Spleen (tissue), 11 donors: ENCODE results near the gene NUDT1. TPM values are rescaled to one million over a fixed set of nuclear protein-coding genes. Genes with fewer than 3 reads are reported as not detected.
A peak's percentile ranks its signal among the peaks of the same experiment; 100 is the strongest.

Experiments
- DNase-seq: peaks from one replicate; pipeline ENCODE4 v3.0.0-alpha.2; 2020
- H3K27ac ChIP-seq, 8 donors: fragments of 200-600 bp; sonication (generic) in 7 of 8; 1 replicate in 4 of 8; 2 replicates in 4 of 8; pipeline versions ENCODE4 v1.5.0 to v1.8.0; 2016 to 2021; ENCODE audit warnings: inconsistent platforms in 4 of 8, mild to moderate bottlenecking in 4 of 8, moderate library complexity in 1 of 8
- H3K27me3 ChIP-seq, 7 donors: fragments of 200-600 bp; sonication (generic) in 6 of 7; replicated peaks in 1 of 7; 1 replicate in 4 of 7; 2 replicates in 3 of 7; pipeline versions ENCODE4 v1.5.0 to v1.8.0; 2016 to 2021; ENCODE audit warnings: inconsistent platforms in 3 of 7, mild to moderate bottlenecking in 1 of 7
- H3K36me3 ChIP-seq, 6 donors: fragments of 200-600 bp; sonication (generic) in 5 of 6; 1 replicate in 4 of 6; 2 replicates in 2 of 6; pipeline versions ENCODE4 v1.5.0 to v1.8.0; 2016 to 2021; ENCODE audit warnings: inconsistent platforms in 2 of 6
- H3K4me1 ChIP-seq, 6 donors: fragments of 200-600 bp; sonication (generic) in 5 of 6; 1 replicate in 3 of 6; 2 replicates in 3 of 6; pipeline versions ENCODE4 v1.5.0 to v1.8.0; 2016 to 2021; ENCODE audit warnings: inconsistent platforms in 3 of 6
- H3K4me3 ChIP-seq, 8 donors: fragments of 200-600 bp; sonication (generic) in 7 of 8; 1 replicate in 4 of 8; 2 replicates in 4 of 8; pipeline versions ENCODE4 v1.5.0 to v1.8.0; 2016 to 2021; ENCODE audit warnings: inconsistent platforms in 4 of 8, mild to moderate bottlenecking in 4 of 8, moderate library complexity in 2 of 8
- H3K9me3 ChIP-seq, 8 donors: fragments of 200-600 bp; sonication (generic) in 7 of 8; 1 replicate in 4 of 8; 2 replicates in 4 of 8; pipeline versions ENCODE4 v1.5.0 to v1.8.0; 2016 to 2021; ENCODE audit warnings: inconsistent platforms in 4 of 8
- POLR2A ChIP-seq, 3 donors: fragments of 450-650 bp; IDR thresholded peaks; one replicate each; pipeline ENCODE4 v1.5.1; 2017; ENCODE audit warnings: antibody characterized with exemption in 3 of 3, mild to moderate bottlenecking in 1 of 3
- POLR2AphosphoS5 ChIP-seq, 3 donors: sonication (generic); formaldehyde crosslinking; IDR thresholded peaks; one replicate each; pipeline ENCODE4 v1.5.1; 2017; ENCODE audit warnings: antibody characterized with exemption in 3 of 3
- WGBS, 5 donors: extraction: QIAGEN DNeasy Blood & Tissue Kit in 3 of 5; methylation state at CpG; one replicate each; pipeline versions ENCODE4 v1.1.5 to v1.1.7; 2013 to 2018; 5-methylcytosine and 5-hydroxymethylcytosine counted together
- intact Hi-C: fragments of 100-400 bp; cut with DNase I; formaldehyde crosslinking; loops from one replicate; pipeline ENCODE4 v1.15.0; 2023; ENCODE audit warnings: low total_unique reads
- microRNA-seq, 3 donors: library from miRNA; unstranded; fragments of <30 nt; microRNA quantifications; one replicate each; pipeline versions ENCODE4 to v1.1.0, GENCODE V29; 2019 to 2020
- polyA plus RNA-seq, 3 donors: library from polyadenylated mRNA; stranded (reverse); fragments of 200-250 nt; gene quantifications; one replicate each; pipeline ENCODE4 v1.2.1, GENCODE V29; 2013
- total RNA-seq, 7 donors: library from RNA; depleted of rRNA in 3 of 7; stranded (reverse); fragments of >200 nt in 3 of 7; fragmentation: NEBNext Ultra II Directional in 4 of 7; extraction: Animal tissue kit (Norgen Biotek cat#: 25700) in 4 of 7; gene quantifications; one replicate each; pipeline versions ENCODE4 v1.1.0 to v1.2.1, GENCODE V29; 2016 to 2021
- donor health status: healthy with polysubstance abuse.
- donor health status: DM: no; HTN: no; CAD: no; lungs with moderate emphysema.
- donor health status: DM: no; HTN: no; CAD: no.
- donor health status: Bipolar disorder and iron deficiency.
- donor health status: healthy.
- donor health status: DM: no; HTN: no; CAD: no.
- donor health status: DM: yes; HTN: yes; CAD: no.

NUDT1 gene
- total and polyA plus RNA-seq, 10 donors: 13.7 to 69.3 (median 22.6) TPM

GRCh38 chr7:2299870-2300512, 58.0 kb downstream of the NUDT1 start:
- H3K4me3 ChIP-seq: peak overlapping the region in 2 of 8 donors; percentile 1 to 41
- H3K9me3 ChIP-seq: no peaks in the 10 kb centered on the region
- peaks cover 17 to 82% (median 65%) of the 10 kb centered on the region in 6 donors for H3K4me1 ChIP-seq
- H3K36me3 ChIP-seq: no peaks in the 10 kb centered on the region
- peak overlapping the region; percentile 60 to 98 (median 84) for H3K27ac ChIP-seq
- TF ChIP-seq POLR2A (IDR thresholded peaks at IDR 0.05): no peak
- TF ChIP-seq POLR2AphosphoS5 (IDR thresholded peaks at IDR 0.05): peak in 1 of 3 donors; percentile 31
- WGBS, 5 donors: 22 to 24% (median 23%) methylated on average over 9 of the region's 9 CpGs
- DNase-seq: no peak
- H3K27me3 ChIP-seq: no peaks in the 10 kb centered on the region
- intact Hi-C loops: no loop called here

Small RNA genes lying within 50 kb of the gene (microRNA-seq; reads per million reads assigned to microRNA genes)
- 1.7 to 7.6 (median 3.2) reads per million in 3 donors for gene MIR6836

Other genes with a start within 250 kb of the NUDT1 start
- gene MAD1L1, start 9.3 kb upstream of the NUDT1 start, total RNA-seq: 100 to 1,000 TPM in 1 of 7 donors, 10 to 100 TPM in 6; 47.3 to 104 (median 62.0) TPM
- 100 to 1,000 TPM in 1 of 3 donors, 10 to 100 TPM in 2; 48.8 to 118 (median 75.0) TPM for gene MAD1L1, start 9.3 kb upstream of the NUDT1 start, polyA plus RNA-seq
- 10 to 100 TPM; 19.0 to 24.7 (median 23.3) TPM for gene MRM2, start within 50 bp of the NUDT1 start, total RNA-seq
- 10 to 100 TPM; 24.1 to 35.8 (median 27.2) TPM for gene MRM2, start within 50 bp of the NUDT1 start, polyA plus RNA-seq
- 100 to 1,000 TPM in 2 of 7 donors, 10 to 100 TPM in 5; 74.0 to 196 (median 93.6) TPM for gene SNX8, start 72.2 kb downstream of the NUDT1 start, total RNA-seq
- gene SNX8, start 72.2 kb downstream of the NUDT1 start, polyA plus RNA-seq: 10 to 100 TPM; 48.8 to 63.8 (median 52.1) TPM
- 100 to 1,000 TPM in 6 of 7 donors, 10 to 100 TPM in 1; 79.6 to 150 (median 116) TPM for gene EIF3B, start 112.6 kb downstream of the NUDT1 start, total RNA-seq
- 100 to 1,000 TPM in 1 of 3 donors, 10 to 100 TPM in 2; 78.1 to 117 (median 96.9) TPM for gene EIF3B, start 112.6 kb downstream of the NUDT1 start, polyA plus RNA-seq
- 10 to 100 TPM; 28.2 to 51.4 (median 33.2) TPM for gene CHST12, start 161.4 kb downstream of the NUDT1 start, total RNA-seq
- gene CHST12, start 161.4 kb downstream of the NUDT1 start, polyA plus RNA-seq: 10 to 100 TPM in 2 of 3 donors, 1 to 10 TPM in 1; 7.7 to 14.4 (median 11.7) TPM
- not detected for gene GRIFIN, start 234.2 kb downstream of the NUDT1 start, total RNA-seq
- gene GRIFIN, start 234.2 kb downstream of the NUDT1 start, polyA plus RNA-seq: not detected